CD4-positive, alpha-beta T cell treated with Interferon alpha-2 for 1 hour (primary cell): Measurements from ENCODE around the gene ADAMTSL2.

ENCODE experiments used
- DNase-seq, 2 donors: peaks; one replicate each; pipeline ENCODE4 v3.0.0-alpha.2; 2020 to 2022

Gene ADAMTSL2

GRCh38 chr9:133534346-133535291 is at the start of gene ADAMTSL2:
Gene ADAMTSL2 (plus strand): TSS chr9:133534704. CDS start chr9:133536713, 2,009 bp downstream.
- DNase-seq = peak; percentile 45 to 51

GRCh38 chr9:133485531-133486260 is 48.8 kb upstream of the ADAMTSL2 start:
- no peak for DNase-seq

- no peak for DNase-seq
Measured at GRCh38 chr9:133487331-133487725, 47.2 kb upstream of the ADAMTSL2 start.

- DNase-seq = no peak
Measured at GRCh38 chr9:133488686-133489252, 45.7 kb upstream of the ADAMTSL2 start.

- no peak for DNase-seq
Measured at GRCh38 chr9:133489253-133490190, 45.0 kb upstream of the ADAMTSL2 start.

GRCh38 chr9:133490201-133490681 is 44.3 kb upstream of the ADAMTSL2 start:
- DNase-seq = no peak

- no peak for DNase-seq
Measured at GRCh38 chr9:133490865-133491655, 43.4 kb upstream of the ADAMTSL2 start.

- no peak for DNase-seq
Measured at GRCh38 chr9:133491656-133491925, 42.9 kb upstream of the ADAMTSL2 start.

GRCh38 chr9:133492061-133493021 is 42.2 kb upstream of the ADAMTSL2 start:
- DNase-seq = no peak

GRCh38 chr9:133493428-133493827 is 41.1 kb upstream of the ADAMTSL2 start:
- no peak for DNase-seq

- DNase-seq = no peak
Measured at GRCh38 chr9:133493845-133494540, 40.5 kb upstream of the ADAMTSL2 start.

- DNase-seq = no peak
Measured at GRCh38 chr9:133494636-133495326, 39.7 kb upstream of the ADAMTSL2 start.

- no peak for DNase-seq
Measured at GRCh38 chr9:133495327-133496293, 38.9 kb upstream of the ADAMTSL2 start.

- no peak for DNase-seq
Measured at GRCh38 chr9:133496861-133497842, 37.4 kb upstream of the ADAMTSL2 start.

GRCh38 chr9:133499132-133499891 is 35.2 kb upstream of the ADAMTSL2 start:
- no peak for DNase-seq

GRCh38 chr9:133499892-133500270 is 34.6 kb upstream of the ADAMTSL2 start:
- no peak for DNase-seq
